Measurements from ENCODE around the gene TTLL8. TPM values are rescaled to one million over a fixed set of nuclear protein-coding genes. Genes with fewer than 3 reads are reported as not detected.
A peak's percentile ranks its signal among the peaks of the same experiment; 100 is the strongest.

Gene TTLL8
- total RNA-seq, 1 experiment from 2014 or later, result not detected

- Histone ChIP-seq H3K9ac (ENCODE audit: extremely low read depth, insufficient read length, low read length) (no peak overlapping the region), H4K8ac (replicated peaks; ENCODE audit: insufficient read length, low read depth, low read length) (no peak overlapping the region), H4K5ac (ENCODE audit: insufficient read length, low read depth, low read length) (no peak overlapping the region), H2BK120ac (ENCODE audit: low read depth, low read length, poor library complexity, severe bottlenecking) (no peak overlapping the region), H3K18ac (ENCODE audit: insufficient read length, low read depth, low read length) (peak overlapping the region; percentile 36), H3K14ac (ENCODE audit: insufficient read depth, low read length) (no peak overlapping the region; the same call in 1 of the 2 replicates), H3K23ac (ENCODE audit: insufficient read length, low read depth, low read length) (no peak overlapping the region), H2AFZ (ENCODE audit: low read length) (no peak overlapping the region), H2BK12ac (ENCODE audit: insufficient read length, low read depth, low read length) (no peak overlapping the region), H3K23me2 (ENCODE audit: insufficient read length, low read depth, low read length, poor library complexity, severe bottlenecking) (no peaks in the 10 kb centered on the region), H3K4me1 (ENCODE audit: insufficient read depth, low read length) (no peaks in the 10 kb centered on the region), H4K20me1 (ENCODE audit: control insufficient read depth, insufficient read depth, insufficient read length) (no peaks in the 10 kb centered on the region), H3K9me3 (ENCODE audit: control insufficient read depth, low read depth, low read length) (no peaks in the 10 kb centered on the region), H2BK5ac (ENCODE audit: insufficient read length, low read length) (no peak overlapping the region), H2BK15ac (ENCODE audit: low read depth, low read length) (no peak overlapping the region), H3K27ac (ENCODE audit: insufficient read length, low read depth, low read length) (no peak overlapping the region), H3K56ac (ENCODE audit: insufficient read length, low read depth, low read length) (no peak overlapping the region), H2BK20ac (ENCODE audit: low read depth, low read length, poor library complexity, severe bottlenecking) (no peak overlapping the region), H3K79me2 (ENCODE audit: insufficient read depth, low read length) (no peaks in the 10 kb centered on the region), H4K91ac (ENCODE audit: insufficient read length, low read depth, low read length) (no peak overlapping the region), H3K79me1 (ENCODE audit: insufficient read depth, low read depth, low read length, poor library complexity, severe bottlenecking) (no peaks in the 10 kb centered on the region), H3K27me3 (ENCODE audit: insufficient read depth, low read length) (no peaks in the 10 kb centered on the region), H3K4ac (ENCODE audit: low read depth, low read length) (no peak overlapping the region), H2AK5ac (ENCODE audit: insufficient read length, low read length) (no peak overlapping the region), H3K4me2 (ENCODE audit: insufficient read depth, insufficient read length, low read length) (no peak overlapping the region), H3T11ph (ENCODE audit: low read length) (no peak overlapping the region)
- DNase-seq, result no peak
- Mint-ChIP-seq H3K9me3 (no peaks in the 10 kb centered on the region), H3K4me1 (peaks cover 12 to 16% of the 10 kb centered on the region in 2 experiments), H3K36me3 (ENCODE audit: insufficient read depth in 1 of 3, low read depth in 3 of 3) (no peaks in the 10 kb centered on the region), H3K27ac (no peak overlapping the region), H3K4me3 (no peak overlapping the region), H3K27me3 (ENCODE audit: low read depth) (peaks cover 19% of the 10 kb centered on the region)
- TF ChIP-seq CTCF (conservative IDR thresholded peaks at IDR 0.05), result no peak
- WGBS (ENCODE audit: extremely low coverage, insufficient read length, low lambda C conversion rate), result no CpG with 5 or more reads among the region's 13 CpGs
Observed at GRCh38 chr22:50080077-50080465, 22.0 kb upstream of the TTLL8 start.
